GM19239 (cell line): ENCODE measurements around the gene ARHGAP8.
A peak's percentile ranks its signal among the peaks of the same experiment; 100 is the strongest.

ENCODE experiments used
- DNase-seq: peaks from one replicate; pipeline ENCODE4 v3.0.0; 2011; ENCODE audit warnings: low spot score; ENCODE audit not compliant: insufficient read length
- FAIRE-seq: peaks from 2 replicates; lab custom pipeline; 2011; peaks lifted over from hg19 to GRCh38; lab: Jason Lieb, UNC

ARHGAP8 gene

GRCh38 chr22:44819966-44820631, 67.7 kb downstream of the ARHGAP8 start:
- FAIRE-seq: no peak
- DNase-seq: no peak

GRCh38 chr22:44821741-44822475, 69.5 kb downstream of the ARHGAP8 start:
- no peak for DNase-seq
- no peak for FAIRE-seq

- FAIRE-seq (no peak), DNase-seq (no peak)
Observed at GRCh38 chr22:44822534-44822933, 70.2 kb downstream of the ARHGAP8 start.

- no peak for FAIRE-seq
- DNase-seq: no peak
Observed at GRCh38 chr22:44823396-44823795, 71.0 kb downstream of the ARHGAP8 start.

- DNase-seq (no peak), FAIRE-seq (no peak)
Observed at GRCh38 chr22:44823806-44824205, 71.4 kb downstream of the ARHGAP8 start.

GRCh38 chr22:44824271-44824670, 71.9 kb downstream of the ARHGAP8 start:
- DNase-seq (no peak), FAIRE-seq (no peak)

- DNase-seq: no peak
- no peak for FAIRE-seq
Observed at GRCh38 chr22:44825310-44826150, 73.2 kb downstream of the ARHGAP8 start.

- DNase-seq (no peak), FAIRE-seq (no peak)
Observed at GRCh38 chr22:44827666-44828190, 75.4 kb downstream of the ARHGAP8 start.

GRCh38 chr22:44828193-44828592, 75.8 kb downstream of the ARHGAP8 start:
- FAIRE-seq: no peak
- peak; percentile 64 for DNase-seq

GRCh38 chr22:44831885-44832284, 79.5 kb downstream of the ARHGAP8 start:
- no peak for DNase-seq
- FAIRE-seq: no peak

GRCh38 chr22:44834065-44834464, 81.7 kb downstream of the ARHGAP8 start:
- no peak for DNase-seq
- FAIRE-seq: no peak

- no peak for FAIRE-seq
- no peak for DNase-seq
Observed at GRCh38 chr22:44837481-44837880, 85.1 kb downstream of the ARHGAP8 start.

- no peak for FAIRE-seq
- no peak for DNase-seq
Observed at GRCh38 chr22:44838316-44839016, 86.1 kb downstream of the ARHGAP8 start.

- FAIRE-seq (no peak), DNase-seq (no peak)
Observed at GRCh38 chr22:44839061-44839460, 86.7 kb downstream of the ARHGAP8 start.

GRCh38 chr22:44839721-44840120, 87.3 kb downstream of the ARHGAP8 start:
- DNase-seq (no peak), FAIRE-seq (no peak)

GRCh38 chr22:44840611-44841322, 88.4 kb downstream of the ARHGAP8 start:
- FAIRE-seq (no peak), DNase-seq (no peak)

- FAIRE-seq (no peak), DNase-seq (no peak)
Observed at GRCh38 chr22:44842417-44842816, 90.0 kb downstream of the ARHGAP8 start.

GRCh38 chr22:44845191-44845590, 92.8 kb downstream of the ARHGAP8 start:
- FAIRE-seq: no peak

More at GRCh38 chr22:44845191-44845590, 92.8 kb downstream of the ARHGAP8 start:
- no peak for DNase-seq
